GM19023 (cell line): ENCODE results near the gene MACROD2.

ENCODE experiments used
- ATAC-seq: cut with Tn5 transposase; IDR thresholded peaks from one replicate; pipeline ENCODE4 v1.9.1; 2021; ENCODE audit warnings: mild to moderate bottlenecking, moderate library complexity; ENCODE audit not compliant: unreplicated experiment

The MACROD2 gene

GRCh38 chr20:15740046-15740775, 1744.9 kb downstream of the MACROD2 start:
- no peak for ATAC-seq

GRCh38 chr20:15742087-15742486, 1746.8 kb downstream of the MACROD2 start:
- no peak for ATAC-seq

GRCh38 chr20:15742627-15743026, 1747.3 kb downstream of the MACROD2 start:
- ATAC-seq: no peak

GRCh38 chr20:15756002-15756753, 1760.9 kb downstream of the MACROD2 start:
- ATAC-seq: no peak

GRCh38 chr20:15756754-15757115, 1761.4 kb downstream of the MACROD2 start:
- no peak for ATAC-seq

- no peak for ATAC-seq
Observed at GRCh38 chr20:15759594-15759993, 1764.3 kb downstream of the MACROD2 start.

GRCh38 chr20:15760001-15760621, 1764.8 kb downstream of the MACROD2 start:
- ATAC-seq: no peak

GRCh38 chr20:15763366-15763765, 1768.0 kb downstream of the MACROD2 start:
- ATAC-seq: no peak

GRCh38 chr20:15767586-15767985, 1772.3 kb downstream of the MACROD2 start:
- no peak for ATAC-seq

- ATAC-seq: no peak
Observed at GRCh38 chr20:15767999-15768741, 1772.9 kb downstream of the MACROD2 start.

- no peak for ATAC-seq
Observed at GRCh38 chr20:15772826-15773225, 1777.5 kb downstream of the MACROD2 start.

- no peak for ATAC-seq
Observed at GRCh38 chr20:15774926-15775325, 1779.6 kb downstream of the MACROD2 start.

GRCh38 chr20:15776770-15777466, 1781.6 kb downstream of the MACROD2 start:
- no peak for ATAC-seq

- ATAC-seq: no peak
Observed at GRCh38 chr20:15784020-15784419, 1788.7 kb downstream of the MACROD2 start.

- no peak for ATAC-seq
Observed at GRCh38 chr20:15789079-15789478, 1793.8 kb downstream of the MACROD2 start.

GRCh38 chr20:15792855-15793254, 1797.5 kb downstream of the MACROD2 start:
- no peak for ATAC-seq

- ATAC-seq: no peak
Observed at GRCh38 chr20:15794409-15794808, 1799.1 kb downstream of the MACROD2 start.

GRCh38 chr20:15795305-15796019, 1800.1 kb downstream of the MACROD2 start:
- ATAC-seq: no peak

- ATAC-seq: no peak
Observed at GRCh38 chr20:15799871-15800270, 1804.6 kb downstream of the MACROD2 start.

GRCh38 chr20:15802020-15802419, 1806.7 kb downstream of the MACROD2 start:
- ATAC-seq: no peak
